ENCODE measurements around the gene LAT. TPM values are rescaled to one million over a fixed set of nuclear protein-coding genes. Genes with fewer than 3 reads are reported as not detected.
A peak's percentile ranks its signal among the peaks of the same experiment; 100 is the strongest.
"Not testable (repeated sequence)": the region's sequence is repeated elsewhere in the genome, so short reads cannot be mapped to it uniquely, and the experiment has no call there.

Gene LAT, protein sequence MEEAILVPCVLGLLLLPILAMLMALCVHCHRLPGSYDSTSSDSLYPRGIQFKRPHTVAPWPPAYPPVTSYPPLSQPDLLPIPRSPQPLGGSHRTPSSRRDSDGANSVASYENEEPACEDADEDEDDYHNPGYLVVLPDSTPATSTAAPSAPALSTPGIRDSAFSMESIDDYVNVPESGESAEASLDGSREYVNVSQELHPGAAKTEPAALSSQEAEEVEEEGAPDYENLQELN
- polyA plus RNA-seq (ENCODE audit: insufficient read length in 3 of 3) = 1 to 10 TPM; 4.6 to 5.9 (median 4.8) TPM

DNA sequence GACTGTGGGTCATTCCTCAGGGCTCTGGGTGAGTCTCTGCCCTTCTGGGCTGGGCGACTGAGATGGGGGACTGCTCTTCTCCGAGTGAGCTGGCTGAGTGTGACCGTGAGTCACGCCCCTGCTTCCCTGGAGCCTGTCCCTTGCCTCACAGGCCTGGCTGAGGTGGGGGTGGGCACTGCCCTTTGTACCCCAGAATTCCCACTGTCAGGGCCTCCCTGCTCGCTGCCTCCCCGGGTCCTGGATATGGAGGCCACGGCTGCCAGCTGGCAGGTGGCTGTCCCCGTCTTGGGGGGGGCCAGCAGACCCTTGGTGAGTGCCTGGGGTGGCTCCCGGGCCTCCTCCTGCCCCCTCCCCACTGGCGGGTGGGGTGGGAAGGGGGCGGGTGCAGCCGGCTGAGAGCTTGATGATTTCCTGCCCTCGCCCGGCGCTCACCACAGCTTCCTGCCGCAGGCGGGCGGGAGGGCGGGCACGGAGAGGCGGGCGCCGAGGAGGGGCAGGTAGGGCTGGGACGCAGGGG, at the start of gene LAT:
LAT (plus strand) TSS at position 434 of the 517 bp plus-strand sequence. CDS start 366 bp downstream, outside the sequence.
- no peak for DNase-seq (ENCODE audit: low read depth in 3 of 3, low spot score in 2 of 3)

DNA sequence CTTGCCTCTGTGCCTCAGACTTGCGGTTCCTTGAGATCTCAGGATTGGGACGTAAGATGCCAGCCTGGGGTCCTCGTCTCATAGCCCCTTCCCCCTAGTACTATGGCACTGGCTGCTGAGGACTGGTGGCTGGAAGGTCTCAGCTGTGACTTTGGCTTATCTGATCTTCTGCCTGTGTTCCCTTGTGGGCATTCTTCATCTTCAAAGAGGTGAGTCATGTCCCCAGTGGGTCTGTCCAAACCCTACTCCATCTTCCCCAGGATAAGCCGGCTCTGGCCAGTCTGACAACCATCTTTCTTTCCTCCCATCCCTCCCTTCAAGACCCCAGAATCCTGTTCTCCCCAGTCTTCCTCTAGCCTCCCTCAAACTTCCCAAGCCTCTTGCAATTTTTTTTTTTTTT, 49.5 kb upstream of the LAT start:
- no peak for DNase-seq (ENCODE audit: low read depth in 3 of 3, low spot score in 2 of 3)

DNA sequence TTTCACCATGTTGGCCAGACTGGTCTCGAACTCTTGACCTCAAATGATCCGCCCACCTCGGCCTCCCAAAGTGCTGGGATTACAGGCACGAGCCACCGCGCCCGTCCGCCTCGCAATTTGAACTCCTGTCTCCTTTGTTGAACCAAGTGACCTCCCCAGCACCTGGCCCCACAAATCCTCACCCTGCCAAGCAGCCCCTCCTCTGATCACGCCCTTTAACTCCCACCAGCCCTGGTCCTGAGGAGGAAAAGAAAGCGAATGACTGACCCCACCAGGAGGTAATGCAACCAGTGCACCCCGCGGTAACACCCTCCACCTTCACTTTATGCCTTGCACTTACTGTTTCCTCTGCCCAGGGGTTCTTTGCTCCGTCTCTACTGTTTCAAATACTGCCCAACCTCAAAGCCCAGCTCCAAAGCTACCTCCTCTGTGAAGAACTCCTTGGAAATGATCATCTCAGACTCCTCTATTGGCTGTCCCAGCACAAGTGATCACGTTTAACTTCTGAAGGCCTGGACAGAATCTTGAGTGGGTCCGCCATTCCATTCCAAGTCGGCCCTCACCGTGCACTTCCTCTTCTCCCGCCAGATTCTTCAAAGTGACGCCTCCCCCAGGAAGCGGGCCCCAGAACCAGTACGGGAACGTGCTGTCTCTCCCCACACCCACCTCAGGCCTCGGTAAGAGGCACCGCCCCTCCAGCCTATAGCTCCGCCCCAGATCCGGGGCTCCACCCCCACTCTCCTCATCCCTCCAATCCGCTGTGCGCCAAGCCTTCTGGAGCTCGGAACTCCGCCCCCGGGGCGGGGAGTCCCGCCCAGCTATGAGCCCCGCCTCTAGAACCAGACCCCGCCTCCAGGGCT, 48.7 kb upstream of the LAT start:
- no peak for DNase-seq (ENCODE audit: low read depth in 3 of 3, low spot score in 2 of 3)

DNA sequence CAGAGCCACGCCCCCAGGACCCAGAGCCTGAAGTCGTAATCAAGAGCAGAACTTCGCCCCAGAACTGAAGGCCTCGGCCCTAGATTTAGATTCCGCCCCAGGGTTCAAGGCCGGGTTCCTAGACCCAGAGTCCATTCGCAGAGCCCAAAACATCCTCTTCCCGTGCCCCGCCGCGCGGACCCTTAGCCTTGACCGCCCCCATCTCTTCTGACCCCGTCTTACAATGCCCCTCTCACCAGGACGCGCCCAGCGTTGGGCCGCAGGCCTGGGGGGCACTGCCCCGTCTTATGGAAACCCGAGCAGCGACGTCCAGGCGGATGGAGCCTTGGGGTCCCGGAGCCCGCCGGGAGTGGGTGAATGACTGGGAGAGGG, 48.1 kb upstream of the LAT start:
- no peak for DNase-seq (ENCODE audit: low read depth in 3 of 3, low spot score in 2 of 3)

DNA sequence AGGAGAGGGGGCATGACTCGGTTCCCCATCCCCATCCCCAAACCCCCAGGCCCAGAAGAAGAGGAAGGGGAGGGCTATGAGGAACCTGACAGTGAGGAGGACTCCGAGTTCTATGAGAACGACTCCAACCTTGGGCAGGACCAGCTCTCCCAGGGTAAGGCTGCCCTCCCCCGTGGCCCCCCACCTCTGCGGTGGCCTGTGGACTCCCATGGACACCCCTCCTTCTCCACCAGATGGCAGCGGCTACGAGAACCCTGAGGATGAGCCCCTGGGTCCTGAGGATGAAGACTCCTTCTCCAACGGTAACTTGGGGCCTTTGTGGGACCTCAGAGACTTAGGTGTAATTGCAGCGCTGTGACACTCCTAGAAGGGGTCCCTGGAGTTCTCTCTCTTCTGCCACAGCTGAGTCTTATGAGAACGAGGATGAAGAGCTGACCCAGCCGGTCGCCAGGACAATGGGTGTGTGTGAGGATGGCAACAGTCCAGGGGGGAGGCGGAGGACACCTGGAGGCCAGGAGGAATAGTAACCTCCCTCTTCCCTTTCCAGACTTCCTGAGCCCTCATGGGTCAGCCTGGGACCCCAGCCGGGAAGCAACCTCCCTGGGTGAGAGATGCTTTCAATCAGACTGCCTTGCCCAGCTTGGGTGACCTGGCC, 47.5 kb upstream of the LAT start:
- DNase-seq (ENCODE audit: low read depth in 3 of 3, low spot score in 2 of 3) = no peak

DNA sequence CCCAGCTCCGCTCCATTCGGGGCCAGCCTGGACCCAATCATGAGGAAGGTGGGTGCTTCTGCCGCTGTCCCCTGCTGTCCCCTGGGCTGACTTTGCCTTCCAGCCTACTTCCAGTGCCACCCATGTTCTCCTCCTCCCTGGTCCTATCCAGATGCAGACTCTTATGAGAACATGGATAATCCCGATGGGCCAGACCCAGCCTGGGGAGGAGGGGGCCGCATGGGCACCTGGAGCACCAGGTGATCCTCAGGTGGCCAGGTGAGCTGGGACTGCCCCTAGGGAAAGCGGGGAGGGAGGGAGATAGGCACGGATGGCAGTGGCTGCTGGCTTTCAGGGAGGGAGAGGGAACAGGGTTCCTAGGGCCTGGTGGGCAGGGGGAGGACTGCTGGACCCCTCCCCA, 46.1 kb upstream of the LAT start:
- DNase-seq (ENCODE audit: low read depth in 3 of 3, low spot score in 2 of 3) = no peak

DNA sequence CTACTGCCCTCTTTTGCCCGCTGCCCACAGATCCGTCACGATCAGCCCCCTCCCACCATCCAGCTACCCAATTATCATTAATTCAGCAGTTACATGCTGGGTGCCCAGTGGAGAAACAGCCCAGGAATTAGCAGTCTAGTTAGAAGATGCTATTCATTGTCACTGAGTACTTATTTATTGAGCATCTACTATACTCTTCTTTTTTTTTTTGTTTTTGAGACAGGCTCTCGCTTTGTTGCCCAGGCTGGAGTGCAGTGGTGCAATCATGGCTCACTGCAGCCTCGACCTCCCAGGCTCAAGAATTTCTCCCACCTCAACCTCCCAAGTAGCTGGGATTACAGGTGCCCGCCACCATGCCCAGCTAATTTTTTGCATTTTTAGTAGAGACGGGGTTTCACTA, 45.0 kb upstream of the LAT start:
- DNase-seq (ENCODE audit: low read depth in 3 of 3, low spot score in 2 of 3) = not testable (repeated sequence)

DNA sequence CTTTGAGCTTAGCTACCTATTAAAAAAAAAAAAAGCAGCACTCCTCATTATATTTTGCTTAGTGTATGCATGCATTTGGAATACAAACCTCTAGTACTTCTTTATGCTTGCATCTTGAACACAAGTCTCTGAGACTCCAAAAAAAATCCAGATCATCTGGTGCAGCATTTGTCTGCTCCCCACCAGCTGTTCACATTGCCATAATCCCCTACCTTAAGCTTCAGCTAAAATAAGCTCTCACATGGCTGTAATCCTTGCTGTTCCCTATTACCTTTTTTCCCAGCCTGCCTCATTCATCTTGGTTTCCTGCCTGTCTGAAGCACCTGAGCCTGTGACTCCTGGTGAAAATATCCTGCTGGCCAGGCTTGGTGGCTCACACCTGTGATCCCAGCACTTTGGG, 41.6 kb upstream of the LAT start:
- DNase-seq (ENCODE audit: low read depth in 3 of 3, low spot score in 2 of 3) = no peak

DNA sequence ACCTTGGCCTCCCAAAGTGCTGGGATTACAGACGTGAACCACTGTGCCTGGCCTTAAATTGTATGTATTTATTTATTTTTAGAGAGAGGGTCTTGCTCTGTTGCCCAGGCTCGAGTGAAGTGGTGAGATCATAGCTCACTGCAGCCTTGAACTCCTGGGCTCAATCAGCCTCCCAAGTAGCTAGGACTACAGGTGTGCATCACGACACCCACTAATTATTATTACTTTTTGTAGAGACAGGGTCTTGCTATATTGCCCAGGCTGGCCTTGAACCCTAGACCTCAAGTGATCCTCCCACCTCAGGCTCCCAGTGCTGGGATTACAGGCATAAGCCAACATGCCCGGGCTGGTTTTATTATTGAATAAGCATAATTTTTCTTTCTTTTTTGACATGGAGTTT, 38.2 kb upstream of the LAT start:
- DNase-seq (ENCODE audit: low read depth in 3 of 3, low spot score in 2 of 3) = no peak

DNA sequence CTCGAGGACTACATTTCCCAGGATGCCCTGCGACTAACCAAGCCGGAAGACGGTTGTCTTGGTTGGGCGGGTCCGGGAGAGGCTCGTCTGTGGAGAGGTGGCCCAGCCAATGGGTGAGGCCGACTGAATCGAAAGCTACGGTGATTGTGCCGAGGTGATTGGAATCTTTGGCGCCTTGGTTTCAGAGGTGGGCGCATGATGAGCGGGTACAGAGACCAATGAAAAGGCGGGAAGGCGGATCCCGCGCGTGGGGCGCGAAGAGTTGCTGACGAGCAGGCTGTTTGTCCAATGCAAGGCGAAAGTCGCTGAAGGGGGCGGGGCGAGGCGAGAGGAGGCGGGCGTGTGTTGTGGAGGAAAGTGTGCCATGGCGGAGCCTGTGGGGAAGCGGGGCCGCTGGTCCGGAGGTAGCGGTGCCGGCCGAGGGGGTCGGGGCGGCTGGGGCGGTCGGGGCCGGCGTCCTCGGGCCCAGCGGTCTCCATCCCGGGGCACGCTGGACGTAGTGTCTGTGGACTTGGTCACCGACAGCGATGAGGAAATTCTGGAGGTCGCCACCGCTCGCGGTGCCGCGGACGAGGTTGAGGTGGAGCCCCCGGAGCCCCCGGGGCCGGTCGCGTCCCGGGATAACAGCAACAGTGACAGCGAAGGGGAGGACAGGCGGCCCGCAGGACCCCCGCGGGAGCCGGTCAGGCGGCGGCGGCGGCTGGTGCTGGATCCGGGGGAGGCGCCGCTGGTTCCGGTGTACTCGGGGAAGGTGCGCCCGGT, 34.0 kb upstream of the LAT start, which contains the start of gene NFATC2IP:
NFATC2IP (plus strand) TSS at position 290 of the 762 bp plus-strand sequence; CDS start at position 365, 75 bp downstream.
- peak; percentile 98 to 99 (median 99) for DNase-seq (ENCODE audit: low read depth in 3 of 3, low spot score in 2 of 3)

DNA sequence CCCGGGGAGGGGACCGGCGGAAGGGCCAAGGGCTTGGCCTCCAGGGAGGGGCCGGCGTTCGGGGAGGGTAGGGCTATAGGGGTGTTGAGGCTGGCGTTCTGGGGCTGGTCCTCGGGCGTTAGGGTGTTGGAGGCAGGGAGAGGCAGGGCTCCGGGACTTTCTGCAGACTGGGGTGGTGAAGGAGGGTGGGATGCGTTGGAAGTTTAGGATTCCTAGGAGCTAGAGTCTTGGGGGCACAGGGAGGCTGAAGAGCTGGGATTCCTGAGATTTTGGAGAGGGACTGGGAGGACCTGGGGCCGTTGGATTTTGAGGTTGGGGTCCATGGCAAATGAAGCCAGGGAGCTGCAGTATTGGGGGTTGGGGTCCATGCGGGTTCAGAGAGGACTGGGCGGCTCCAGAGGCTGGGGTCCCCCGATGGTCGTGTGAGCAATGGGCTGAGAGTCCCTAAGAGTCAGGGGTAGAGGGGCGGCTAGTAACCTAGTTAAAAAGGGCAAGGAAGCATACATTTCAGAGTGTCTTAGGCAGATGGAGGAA, 33.4 kb upstream of the LAT start:
- DNase-seq (ENCODE audit: low read depth in 3 of 3, low spot score in 2 of 3) = no peak

DNA sequence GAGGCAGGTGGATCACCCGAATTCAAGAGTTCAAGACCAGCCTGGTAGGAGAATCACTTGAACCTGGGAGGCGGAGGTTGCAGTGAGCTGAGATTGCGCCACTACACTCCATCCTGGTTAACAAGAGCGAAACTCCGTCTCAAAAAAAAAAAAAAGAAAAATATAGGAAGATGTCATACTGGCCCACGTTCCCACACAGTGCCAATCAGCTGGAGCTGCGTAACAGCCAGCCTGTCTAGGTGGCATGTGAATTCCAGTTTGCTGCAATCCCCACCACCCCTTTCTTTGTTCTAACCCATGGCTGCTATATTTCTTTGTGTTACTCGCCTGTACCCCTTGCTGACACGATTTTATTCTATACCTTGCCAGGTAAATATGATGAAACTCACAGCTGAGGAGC, 26.6 kb upstream of the LAT start:
- DNase-seq (ENCODE audit: low read depth in 3 of 3, low spot score in 2 of 3) = no peak

DNA sequence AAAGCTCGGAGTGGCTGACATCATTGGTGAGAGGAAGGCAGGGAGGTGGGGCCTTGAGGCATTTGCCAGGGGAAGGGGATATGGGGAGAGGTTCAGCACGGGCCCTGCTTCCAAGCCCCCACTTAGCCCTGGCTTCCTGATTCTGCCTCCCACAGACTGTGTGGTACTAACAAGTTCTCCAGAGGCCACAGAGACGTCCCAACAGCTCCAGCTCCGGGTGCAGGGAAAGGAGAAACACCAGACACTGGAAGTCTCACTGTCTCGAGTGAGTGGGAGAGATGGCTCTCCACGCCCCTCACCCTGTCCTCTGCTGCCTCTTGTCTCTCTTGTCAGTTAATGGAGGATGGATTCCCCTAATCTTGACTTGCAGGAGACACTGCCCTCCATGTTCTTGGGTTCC, 26.0 kb upstream of the LAT start:
- DNase-seq (ENCODE audit: low read depth in 3 of 3, low spot score in 2 of 3) = no peak

DNA sequence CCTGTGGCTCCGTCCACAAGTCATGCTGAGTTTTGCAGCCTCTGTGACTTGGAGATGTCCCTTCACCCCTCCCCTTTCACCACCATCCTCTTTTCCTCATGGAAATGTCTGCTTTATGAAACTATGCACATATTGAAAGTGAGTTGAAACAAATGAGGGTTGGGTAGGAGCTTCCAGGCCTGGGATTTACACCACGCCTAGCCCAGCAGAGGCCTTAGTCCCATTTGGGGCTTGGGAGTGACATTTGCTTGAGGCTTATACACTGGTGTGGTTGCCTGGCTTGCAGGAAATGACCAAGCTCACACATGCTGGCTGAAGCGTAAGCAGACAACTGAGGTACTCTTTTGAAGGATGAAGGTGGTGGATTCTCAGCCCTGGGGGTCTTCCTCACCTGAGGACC, 20.8 kb upstream of the LAT start:
- no peak for DNase-seq (ENCODE audit: low read depth in 3 of 3, low spot score in 2 of 3)

DNA sequence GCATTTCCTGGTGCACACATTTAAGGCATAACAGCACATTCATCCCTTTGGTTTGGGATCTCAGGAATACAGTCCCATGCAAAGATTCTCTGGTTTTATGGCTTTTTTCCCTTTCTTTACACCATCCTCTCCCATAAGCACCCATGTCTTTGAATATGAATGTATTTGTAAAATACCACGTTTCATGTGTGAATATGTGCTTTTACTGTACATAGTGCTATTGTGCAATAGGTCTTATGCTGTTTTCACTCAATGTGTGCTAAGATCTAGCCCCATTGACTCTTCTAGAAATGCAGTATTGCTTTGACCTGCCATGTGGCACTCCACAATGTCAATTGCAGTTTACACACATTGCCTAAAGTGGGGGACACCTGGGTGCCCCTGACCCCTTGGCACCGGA, 20.4 kb upstream of the LAT start:
- DNase-seq (ENCODE audit: low read depth in 3 of 3, low spot score in 2 of 3) = no peak

DNA sequence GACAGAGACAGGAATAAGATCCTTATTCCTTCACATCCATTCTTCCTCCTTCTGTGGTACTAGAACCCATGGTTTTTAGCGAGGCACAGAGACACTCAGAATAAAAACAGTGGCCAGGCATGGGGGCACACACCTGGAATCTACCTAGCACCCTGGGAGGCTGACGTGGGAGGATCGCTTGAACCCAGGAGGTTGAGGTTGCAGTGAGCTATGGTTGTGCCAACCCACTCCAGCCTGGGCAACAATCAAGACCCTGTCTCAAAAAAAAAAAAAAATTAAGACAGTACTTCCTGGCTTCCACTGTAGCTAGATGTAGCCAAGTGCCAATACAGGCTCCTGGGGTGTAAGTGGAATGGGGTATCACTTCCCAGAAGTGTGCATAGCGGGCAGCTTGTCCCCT, 17.7 kb upstream of the LAT start:
- DNase-seq (ENCODE audit: low read depth in 3 of 3, low spot score in 2 of 3) = no peak

DNA sequence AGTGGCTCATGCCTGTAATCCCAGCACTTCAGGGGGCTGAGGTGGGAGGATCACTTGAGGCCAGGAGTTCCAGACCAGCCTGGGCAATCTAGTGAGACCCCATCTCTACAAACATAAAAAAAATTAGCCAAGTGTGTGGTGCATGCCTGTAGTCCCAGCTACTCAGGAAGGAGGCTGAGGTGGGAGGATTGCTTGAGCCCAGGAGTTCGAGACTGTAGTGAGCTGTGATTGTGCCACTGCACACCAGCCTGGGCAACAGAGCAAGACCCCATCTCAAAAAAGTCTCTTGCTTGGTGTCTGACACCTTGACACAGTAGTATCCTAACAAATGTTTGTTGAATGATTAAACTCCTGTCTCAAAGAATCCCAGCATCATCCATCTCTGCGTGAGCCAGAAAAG, 15.2 kb upstream of the LAT start:
- not testable (repeated sequence) for DNase-seq (ENCODE audit: low read depth in 3 of 3, low spot score in 2 of 3)

DNA sequence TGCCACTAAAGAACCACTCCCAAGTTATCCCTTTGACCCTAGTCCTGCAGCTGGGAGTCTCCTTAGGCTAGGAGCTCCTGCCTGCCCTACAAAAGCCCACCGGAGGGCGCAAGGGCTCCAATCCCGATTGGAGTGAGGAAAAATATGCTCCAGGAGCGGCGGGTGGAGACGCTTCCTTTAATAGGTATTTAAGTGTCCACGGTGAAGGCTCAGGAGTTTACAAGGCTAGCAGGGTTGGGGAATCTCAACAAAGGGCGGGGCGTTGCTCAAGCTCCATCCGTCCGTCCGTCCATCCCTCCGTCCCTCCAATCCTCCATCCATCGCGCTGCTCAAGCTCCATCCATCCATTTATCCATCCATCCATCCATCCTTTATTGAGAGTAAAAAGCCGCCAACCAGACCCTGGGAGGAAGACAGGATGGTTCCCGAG, 10.8 kb upstream of the LAT start:
- peak in 1 of 3 donors; percentile 38 for DNase-seq (ENCODE audit: low read depth in 3 of 3, low spot score in 2 of 3)

DNA sequence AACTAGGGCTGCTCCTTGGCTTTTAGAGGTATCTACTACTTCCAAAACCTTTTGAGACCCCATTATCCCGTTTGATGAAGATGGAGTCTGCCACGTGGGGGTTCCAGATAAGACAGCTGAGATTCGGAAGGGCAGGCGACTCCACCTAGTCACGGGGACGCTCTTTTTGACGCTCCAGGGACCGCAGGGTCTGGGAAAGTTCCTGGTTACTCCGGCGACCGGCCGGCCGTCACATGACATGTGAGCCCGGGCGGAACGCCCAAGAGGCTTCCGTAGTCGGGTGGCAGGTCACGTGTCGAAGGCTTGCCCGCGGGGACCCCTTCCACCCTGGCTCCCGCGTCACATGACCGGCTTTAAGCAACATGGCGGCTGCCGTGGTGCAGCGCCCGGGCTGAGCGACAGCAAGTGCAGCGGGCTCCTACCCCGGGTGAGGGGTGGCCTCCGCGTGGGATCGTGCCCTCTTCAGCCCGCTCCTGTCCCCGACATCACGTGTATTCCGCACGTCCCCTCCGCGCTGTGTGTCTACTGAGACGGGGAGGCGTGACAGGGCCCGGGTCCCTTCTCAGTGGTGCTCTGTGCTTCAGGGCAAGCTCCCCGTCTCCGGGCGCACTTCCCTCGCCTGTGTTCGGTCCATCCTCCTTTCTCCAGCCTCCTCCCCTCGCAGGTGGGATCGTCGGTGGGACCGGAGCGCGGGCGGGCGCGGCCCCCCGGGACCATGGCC, 10.3 kb upstream of the LAT start, which contains the start of gene SPNS1:
SPNS1 (plus strand) TSS at position 342 of the 721 bp plus-strand sequence; CDS start at position 716, 374 bp downstream.
- peak; percentile 85 to 94 (median 90) for DNase-seq (ENCODE audit: low read depth in 3 of 3, low spot score in 2 of 3)

Measured in right renal cortex interstitium (tissue), 3 donors.